Stimulated activated CD4-positive, alpha-beta T cell treated with anti-CD3 and anti-CD28 coated beads, Interleukin-12 subunit alpha, Interleukin-12 subunit beta, amount 100 ng/mL, for 4 hours (primary cell): ENCODE results near the gene RBM23.
"Not testable (repeated sequence)": the region's sequence is repeated elsewhere in the genome, so short reads cannot be mapped to it uniquely, and the experiment has no call there.

Experiments used
- DNase-seq: peaks from one replicate; pipeline ENCODE4 v3.0.0-alpha.2; 2020

RBM23 gene

DNA sequence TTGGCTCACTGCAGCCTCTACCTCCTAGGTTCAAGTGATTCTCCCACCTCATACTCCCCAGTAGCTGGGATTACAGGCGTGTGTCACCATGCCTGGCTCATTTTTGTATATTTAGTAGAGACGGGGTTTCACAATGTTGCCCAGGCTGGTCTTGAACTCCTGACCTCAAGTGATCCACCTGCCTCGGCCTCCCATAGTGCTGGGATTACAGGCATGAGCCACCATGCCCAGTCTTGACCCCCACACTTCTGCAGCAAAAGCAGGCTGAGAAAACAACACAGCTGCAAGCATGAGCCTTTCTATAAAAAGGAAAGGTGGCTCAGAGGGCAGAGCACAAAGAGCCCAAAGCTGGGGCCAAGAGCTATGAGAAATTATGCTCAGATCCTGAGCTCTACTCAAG, 58.6 kb downstream of the RBM23 start:
- not testable (repeated sequence) for DNase-seq

DNA sequence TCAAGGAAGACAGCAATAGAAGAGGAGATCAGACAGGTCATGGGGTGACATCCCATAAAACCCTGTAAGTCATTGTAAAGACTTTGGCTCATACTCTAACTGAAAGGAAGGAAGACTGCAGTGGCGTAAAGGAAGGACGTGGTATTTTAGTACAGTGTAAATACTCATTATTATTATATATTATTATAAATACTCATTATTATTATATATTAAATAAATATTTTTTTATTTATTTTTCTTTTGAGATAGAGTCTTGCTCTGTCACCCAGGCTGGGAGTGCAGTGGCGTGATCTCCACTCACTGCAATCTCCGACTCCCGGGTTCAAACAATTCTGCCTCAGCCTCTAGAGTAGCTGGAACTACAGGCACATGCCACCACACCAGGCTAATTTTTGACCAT, 62.5 kb downstream of the RBM23 start:
- DNase-seq, result no peak

GRCh38 chr14:22854963-22855724, 63.8 kb downstream of the RBM23 start:
- DNase-seq, result no peak

DNA sequence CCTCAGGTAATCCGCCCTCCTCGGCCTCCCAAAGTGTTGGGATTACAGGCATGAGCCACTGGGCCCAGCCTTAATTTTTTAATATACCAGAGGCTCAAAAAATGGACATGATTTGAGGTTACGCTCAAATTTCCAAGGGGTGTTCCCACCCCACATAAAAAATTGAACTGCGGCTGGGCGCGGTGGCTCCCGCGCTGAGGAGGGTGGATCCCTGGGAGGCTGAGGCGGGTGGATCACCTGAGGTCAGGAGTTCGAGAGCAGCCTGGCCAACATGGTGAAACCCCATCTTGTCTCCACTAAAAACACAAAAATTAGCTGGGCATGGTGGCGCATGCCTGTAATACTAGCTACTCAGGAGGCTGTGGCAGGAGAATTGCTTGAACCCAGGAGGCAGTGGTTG, 64.7 kb downstream of the RBM23 start:
- DNase-seq, result not testable (repeated sequence)

- peak; percentile 93 for DNase-seq
Measured at GRCh38 chr14:22852940-22853767, 65.8 kb downstream of the RBM23 start.

DNA sequence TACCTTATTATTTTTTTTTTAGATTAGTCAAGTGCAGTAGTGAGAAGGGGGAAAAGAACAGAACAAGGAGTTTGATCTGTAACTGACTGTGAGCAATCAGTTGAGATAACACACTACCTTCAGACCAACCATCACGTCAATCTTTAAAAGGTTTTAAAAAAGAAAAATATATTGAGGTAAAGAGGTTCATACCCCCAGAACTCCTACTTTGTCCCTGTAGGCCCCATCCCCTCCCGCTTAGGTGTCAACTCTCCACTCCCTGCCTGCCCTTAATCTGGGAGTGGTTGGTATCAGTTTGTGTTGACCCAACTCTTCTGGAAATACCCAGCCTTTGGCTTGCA, 66.4 kb downstream of the RBM23 start:
- DNase-seq, result no peak

DNA sequence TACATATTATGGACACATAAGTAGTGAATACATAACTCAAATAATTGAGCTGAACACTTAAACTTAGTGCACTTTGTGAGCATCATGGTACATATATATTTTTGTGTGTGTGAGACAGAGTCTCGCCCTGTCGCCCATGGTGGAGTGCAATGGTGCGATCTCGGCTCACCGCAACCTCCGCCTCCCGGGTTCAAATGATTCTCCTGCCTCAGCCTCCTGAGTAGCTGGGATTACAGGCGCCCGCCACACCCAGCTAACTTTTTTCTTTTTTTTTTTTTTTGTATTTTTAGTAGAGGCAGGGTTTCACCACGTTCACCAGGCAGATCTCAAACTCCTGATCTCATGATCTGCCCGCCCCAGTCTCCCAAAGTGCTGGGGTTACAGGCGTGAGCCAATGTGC, 66.8 kb downstream of the RBM23 start:
- not testable (repeated sequence) for DNase-seq

DNA sequence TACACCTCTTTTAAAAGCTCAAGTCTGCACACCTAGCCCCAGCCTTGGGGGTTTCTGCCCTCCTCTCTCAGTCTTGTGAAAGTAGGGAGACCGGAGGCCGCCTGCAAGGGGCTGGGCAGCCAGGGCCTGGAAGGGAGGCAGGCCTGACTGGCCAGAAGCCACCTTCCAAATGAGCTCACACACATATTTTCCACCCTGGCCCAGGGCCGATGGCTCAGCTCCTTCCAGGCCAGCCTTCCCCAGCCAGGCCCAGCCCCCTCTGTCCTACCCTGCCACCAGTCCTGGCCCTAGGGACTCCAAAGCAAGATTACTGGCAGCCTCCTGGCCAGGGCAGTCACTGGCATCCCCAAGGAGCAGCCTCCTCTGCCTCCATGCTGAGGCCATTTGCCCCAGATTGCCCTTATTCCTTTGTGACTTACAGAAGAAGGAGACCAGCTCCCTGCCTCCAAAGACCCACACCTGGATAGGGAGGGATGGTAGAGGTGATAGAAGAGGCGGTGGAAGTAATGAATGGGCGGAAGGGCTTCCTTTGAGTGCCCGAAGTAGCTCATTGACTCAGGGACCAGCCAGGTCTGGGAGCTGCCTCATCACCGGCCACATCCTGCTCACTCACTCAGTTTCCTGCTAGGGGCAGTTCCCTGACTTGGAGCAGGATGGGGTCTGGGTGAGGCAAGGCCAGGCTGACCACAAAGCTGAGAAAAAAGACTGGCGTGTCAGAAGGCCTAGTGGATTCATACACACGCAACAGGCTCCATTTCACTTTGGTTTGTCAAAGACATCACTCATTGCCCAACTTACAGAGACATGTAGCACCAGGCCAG, 67.8 kb downstream of the RBM23 start:
- DNase-seq, result no peak

- no peak for DNase-seq
Measured at GRCh38 chr14:22849212-22849819, 69.6 kb downstream of the RBM23 start.

DNA sequence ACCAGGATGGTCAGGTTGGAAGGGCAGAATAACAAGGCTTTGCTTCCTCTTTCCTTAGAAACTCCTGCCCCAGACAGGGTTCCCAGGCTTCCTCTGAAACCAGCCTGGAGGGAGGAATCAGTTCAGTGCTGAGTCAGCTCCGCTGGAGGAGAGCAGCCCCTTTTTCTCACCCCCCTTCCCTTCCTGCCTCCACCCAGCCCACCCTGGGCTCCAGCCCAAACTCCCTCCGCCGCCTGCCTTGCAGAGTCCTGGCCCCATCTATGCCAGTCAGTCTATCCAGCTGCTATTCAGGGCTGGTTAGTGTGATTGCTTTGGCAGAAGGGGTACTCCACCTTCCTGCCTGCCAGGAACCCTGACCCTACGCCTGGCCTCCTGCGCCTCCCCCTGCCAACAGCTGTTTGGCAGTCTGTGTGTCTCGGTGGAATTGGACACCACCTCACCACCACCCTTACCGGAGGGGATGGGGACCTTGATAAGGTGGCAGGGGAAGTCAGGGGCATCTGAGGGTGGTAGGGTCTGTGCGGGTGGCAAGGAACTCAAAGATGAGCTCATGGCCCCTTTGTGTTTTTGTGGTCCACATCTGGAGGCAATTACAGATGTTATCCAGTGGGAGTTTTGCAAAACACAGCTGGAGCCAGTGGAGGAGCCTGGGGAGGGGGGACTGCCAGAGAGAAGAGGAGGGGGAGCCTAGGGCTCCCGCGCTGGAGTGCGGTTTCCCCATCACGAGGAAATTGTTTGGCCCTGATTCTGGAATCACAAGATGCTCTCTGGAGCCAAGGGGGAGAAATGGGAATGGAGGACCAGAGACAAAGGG, 70.4 kb downstream of the RBM23 start:
- DNase-seq, result no peak

- DNase-seq, result no peak
Measured at GRCh38 chr14:22847661-22848341, 71.1 kb downstream of the RBM23 start.

DNA sequence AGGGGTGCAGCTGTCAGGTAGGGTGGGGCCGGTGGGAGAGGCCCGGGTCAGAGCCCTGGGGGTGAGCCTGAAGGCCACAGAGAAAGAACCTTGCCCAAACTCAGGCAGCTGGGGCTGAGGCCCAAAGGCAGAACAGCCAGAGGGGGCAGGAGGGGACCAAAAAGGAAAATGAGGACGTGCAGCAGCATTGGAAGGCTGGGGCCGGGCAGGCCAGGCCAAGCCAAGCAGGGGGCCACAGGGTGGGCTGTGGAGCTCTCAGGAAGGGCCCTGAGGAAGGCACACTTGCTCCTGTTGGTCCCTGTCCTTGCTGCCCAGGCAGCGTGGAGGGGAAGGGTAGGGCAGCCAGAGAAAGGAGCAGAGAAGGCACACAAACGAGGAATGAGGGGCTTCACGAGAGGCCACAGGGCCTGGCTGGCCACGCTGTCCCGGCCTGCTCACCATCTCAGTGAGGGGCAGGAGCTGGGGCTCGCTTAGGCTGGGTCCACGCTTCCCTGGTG, 72.1 kb downstream of the RBM23 start:
- DNase-seq, result no peak

- no peak for DNase-seq
Measured at GRCh38 chr14:22845821-22846625, 72.9 kb downstream of the RBM23 start.

DNA sequence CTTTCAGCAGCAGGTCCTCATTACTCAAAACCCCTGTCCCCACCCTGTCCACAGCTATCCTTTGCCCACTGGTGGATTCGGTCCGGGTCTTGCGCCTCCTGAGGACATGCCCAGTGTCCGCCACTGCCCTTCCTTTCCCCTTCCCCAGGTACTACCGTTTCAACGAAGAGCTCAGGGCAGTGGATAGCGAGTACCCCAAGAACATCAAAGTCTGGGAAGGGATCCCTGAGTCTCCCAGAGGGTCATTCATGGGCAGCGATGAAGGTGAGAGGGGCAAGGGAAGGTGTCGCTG, 73.9 kb downstream of the RBM23 start:
- DNase-seq, result no peak

DNA sequence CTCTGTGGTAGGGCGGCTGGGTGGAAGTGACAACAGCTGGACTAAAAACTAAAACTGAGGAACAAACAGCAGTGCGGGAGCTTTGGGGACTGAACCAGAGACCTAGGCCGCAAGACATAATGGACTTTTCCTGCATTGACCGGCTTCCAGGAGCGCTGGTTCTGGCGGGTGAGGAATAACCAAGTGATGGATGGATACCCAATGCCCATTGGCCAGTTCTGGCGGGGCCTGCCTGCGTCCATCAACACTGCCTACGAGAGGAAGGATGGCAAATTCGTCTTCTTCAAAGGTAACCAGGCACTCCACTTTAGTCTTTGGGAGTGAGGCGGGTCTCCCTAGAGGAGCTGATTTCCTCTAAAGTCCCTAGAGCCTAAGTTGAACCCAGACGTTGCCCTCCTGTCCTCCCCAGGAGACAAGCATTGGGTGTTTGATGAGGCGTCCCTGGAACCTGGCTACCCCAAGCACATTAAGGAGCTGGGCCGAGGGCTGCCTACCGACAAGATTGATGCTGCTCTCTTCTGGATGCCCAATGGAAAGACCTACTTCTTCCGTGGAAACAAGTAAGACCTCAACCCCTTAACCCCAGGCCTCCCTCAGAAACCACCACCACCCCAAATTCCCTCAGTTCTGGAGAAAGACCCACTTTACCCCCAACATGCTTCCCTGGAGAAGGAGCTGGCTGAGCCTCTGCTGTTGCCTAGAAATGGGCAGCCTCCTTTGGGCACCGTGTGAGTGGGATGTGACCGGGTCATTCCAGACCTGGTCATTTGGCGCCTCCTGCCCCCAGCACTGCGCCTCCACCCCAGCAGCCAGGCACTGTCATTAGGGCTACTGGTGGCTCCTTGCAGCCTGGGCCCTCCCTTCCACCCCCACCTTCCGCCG, 74.5 kb downstream of the RBM23 start:
- no peak for DNase-seq
